ENCODE measurements around the gene PRDM2. TPM values are rescaled to one million over a fixed set of nuclear protein-coding genes. Genes with fewer than 3 reads are reported as not detected.

PRDM2 gene
- total RNA-seq, 1 donor from 2014 or later, result 64.2 TPM

DNA sequence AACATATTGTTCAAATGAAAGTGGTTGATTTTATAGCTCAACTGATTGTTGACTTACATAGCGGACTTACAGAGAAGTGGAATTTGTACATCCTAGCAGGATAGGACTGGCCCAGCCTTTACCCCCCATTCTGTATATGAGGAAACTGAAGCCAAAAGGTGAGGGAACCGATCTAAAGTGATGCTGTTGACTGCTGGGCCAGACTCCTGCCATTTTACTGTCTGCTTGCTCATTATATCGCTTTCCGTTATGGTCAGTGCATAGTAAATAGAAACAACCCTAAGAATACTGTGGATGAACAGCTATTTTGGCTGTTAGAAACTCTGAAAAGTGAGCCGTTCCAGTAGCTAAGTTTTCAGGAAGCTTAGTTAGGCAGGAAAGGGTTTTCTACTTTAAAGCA lies 31.9 kb downstream of the PRDM2 start:
- intact Hi-C loops (cut with micrococcal nuclease), result loop anchor here (1.0 to 10.0 kb wide), 3 partner anchors 32 to 1793 kb away; partner anchors contain the start of genes CASP9, DNAJC16 and PRDM2

DNA sequence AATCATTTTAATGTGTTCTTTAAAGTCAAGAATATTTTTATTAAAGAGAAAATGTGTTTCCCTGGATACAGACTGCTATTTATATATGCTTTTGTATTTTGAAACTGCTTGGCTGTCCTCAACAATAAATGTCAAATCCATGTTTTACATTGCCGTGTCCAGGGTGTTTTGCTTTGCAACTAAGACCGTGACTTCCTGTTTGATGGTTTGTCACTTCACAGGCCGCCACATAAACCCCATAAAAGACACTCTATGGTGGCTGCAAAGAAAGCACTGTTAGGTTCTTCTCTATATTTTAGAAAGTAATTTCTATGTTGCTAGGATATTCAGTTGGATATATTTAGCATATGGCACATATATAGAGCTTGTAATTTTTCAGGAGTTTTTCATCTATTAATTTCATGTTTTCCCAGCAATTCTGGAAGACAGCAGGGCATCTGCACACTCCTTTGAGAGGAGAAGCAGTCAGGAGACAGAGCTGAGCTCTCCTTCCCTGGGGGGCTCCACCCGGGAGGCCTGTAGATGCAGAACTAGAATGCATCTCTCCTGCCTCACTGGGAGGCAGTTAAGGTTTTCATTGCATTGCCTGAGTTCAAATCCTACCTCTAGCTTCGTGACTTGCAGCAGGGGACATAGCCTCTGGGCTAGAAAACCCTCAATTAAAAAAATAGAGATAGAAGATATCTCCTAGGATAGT lies 33.1 kb downstream of the PRDM2 start:
- intact Hi-C loops (cut with micrococcal nuclease), result loop anchor here (1.0 to 10.0 kb wide), 2 partner anchors 16 to 1792 kb away; partner anchors contain the start of genes CASP9 and DNAJC16

DNA sequence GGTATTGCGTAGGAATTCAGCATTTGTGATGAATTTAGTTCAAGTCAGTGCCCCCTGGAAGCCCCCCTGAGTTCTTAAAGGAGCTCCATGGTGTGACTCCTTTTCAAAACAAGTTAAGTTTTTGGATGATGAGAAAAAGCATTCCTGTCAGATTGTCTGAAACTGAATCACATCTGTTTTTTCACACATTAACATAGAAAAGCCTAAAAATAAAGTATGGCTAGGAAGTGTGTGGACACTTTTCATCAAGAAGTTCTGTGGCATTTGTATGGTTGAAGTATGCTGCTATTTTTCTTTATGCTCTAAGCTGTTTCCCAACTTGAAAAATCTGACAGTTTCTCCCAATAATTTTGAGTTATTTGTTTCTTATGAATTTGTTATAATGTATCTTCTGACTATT lies 33.7 kb downstream of the PRDM2 start:
- intact Hi-C loops (cut with micrococcal nuclease), result loop anchor here (1.0 to 10.0 kb wide), 2 partner anchors 16 to 1791 kb away; partner anchors contain the start of genes CASP9 and DNAJC16

DNA sequence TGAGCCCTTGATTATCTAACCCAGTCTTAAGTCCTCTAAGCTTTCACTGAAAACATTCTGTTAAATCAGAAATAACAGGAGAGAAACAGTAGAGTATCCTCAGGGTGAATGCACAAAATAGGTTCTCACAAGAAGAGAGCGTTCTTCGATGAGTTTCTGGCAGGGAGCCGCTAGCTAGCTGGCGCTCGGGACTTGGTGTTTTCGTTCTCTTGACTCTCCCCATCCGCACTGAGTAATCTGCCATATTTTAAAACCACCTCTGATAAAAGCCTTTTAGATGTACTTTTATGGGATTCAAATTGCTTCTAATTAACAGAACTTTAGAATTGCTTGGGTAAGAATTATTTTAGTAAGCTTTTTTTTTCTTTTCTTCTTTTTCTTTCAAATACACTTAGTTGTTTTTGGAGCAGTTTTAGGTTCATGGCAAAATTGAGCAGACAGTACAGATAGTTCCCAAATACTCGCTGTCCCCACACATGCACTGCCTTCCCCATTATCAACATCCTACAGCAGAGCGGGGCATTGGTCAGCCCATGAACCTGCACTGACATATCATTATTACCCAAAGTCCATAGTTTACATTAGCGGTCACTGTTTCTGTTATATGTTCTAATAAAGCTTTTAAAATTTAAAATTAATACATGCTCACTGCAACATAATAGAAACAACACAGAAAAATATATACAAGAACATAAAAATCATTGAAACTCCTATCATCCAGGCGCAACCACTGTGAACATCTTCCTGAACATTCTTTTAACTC lies 35.4 kb downstream of the PRDM2 start:
- intact Hi-C loops (cut with micrococcal nuclease), result loop anchor here (10.0 kb wide), 1 partner anchor 1789 kb away; the partner anchor contains the start of genes CASP9 and DNAJC16

DNA sequence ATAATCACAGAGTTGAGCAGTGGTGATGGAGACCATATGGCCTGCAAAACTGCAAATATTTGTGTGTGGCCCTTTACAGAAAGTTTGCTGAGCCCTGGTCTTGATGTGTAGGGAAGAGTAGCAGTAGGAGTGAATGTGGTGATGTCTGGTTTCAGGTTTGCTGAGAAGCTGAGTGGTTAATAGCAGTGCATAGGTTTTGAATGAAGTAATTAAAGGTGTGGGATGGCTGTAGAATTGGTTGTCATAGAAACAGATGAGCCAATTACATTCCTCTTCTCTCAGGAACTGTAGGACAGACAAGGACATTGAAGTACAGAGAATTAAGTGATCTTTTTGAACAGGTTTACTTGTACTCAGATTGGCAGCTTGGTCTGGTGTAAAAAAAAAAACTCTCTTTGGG lies 37.4 kb downstream of the PRDM2 start:
- intact Hi-C loops (cut with micrococcal nuclease), result loop anchor here (10.0 kb wide), 1 partner anchor 1787 kb away; the partner anchor contains the start of genes CASP9 and DNAJC16

DNA sequence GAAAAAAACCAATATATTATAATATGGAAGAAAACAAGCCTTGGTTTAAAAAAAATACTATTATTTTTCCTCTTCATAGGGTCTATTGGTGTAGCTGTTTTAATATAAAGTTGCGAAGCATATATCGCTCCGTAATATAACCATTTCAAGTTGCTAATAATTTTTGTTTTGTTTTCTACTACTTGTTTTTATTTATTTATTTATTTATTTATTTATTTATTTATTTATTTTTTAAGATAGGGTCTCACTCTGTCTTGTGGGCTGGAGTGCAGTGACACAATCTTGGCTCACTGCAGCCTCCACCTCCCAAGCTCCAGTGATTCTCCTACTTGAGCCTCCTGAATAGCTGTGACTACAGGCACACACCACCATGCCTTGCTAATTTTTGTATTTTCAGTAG lies 46.4 kb downstream of the PRDM2 start:
- intact Hi-C loops (cut with micrococcal nuclease), result no loop called here

DNA sequence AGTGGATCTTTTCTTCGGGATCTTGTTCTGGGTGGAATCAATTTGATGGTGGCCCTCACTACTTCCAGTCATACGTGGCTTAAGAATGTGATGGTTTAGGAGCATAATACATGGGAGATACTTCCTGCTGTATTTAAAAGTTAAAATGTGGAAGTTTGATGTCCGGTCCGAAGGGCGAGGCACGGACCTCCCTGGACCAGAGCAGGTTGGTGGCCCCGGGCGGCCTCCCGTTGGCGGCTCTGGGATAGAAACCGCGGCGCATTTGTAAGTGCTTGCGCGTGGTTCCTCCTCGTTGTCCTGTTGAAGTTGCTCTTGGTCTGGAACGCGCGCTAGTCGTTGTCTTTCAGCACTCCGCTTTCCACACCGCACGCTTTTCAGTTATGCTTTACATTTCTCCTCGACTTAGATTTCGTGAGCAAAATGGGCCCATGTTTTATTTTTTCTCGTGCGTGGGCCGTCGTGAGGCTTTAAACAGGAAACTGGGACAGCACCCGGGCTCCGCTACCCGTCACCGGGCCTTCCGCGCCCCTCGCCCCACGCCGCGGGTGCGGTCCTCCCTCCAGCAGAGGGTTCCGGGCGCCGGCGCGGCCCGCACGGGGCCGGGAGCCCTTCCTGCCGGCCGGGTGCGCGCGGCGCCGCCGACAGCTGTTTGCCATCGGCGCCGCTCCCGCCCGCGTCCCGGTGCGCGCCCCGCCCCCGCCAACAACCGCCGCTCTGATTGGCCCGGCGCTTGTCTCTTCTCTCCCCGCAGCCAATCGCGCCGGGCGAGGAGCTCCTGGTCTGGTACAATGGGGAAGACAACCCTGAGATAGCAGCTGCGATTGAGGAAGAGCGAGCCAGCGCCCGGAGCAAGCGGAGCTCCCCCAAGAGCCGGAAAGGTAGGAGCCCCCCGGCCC lies 48.9 kb downstream of the PRDM2 start:
- intact Hi-C loops (cut with micrococcal nuclease), result loop anchor here (1.0 kb wide), 2 partner anchors 16 to 49 kb away; partner anchors contain the start of gene PRDM2

DNA sequence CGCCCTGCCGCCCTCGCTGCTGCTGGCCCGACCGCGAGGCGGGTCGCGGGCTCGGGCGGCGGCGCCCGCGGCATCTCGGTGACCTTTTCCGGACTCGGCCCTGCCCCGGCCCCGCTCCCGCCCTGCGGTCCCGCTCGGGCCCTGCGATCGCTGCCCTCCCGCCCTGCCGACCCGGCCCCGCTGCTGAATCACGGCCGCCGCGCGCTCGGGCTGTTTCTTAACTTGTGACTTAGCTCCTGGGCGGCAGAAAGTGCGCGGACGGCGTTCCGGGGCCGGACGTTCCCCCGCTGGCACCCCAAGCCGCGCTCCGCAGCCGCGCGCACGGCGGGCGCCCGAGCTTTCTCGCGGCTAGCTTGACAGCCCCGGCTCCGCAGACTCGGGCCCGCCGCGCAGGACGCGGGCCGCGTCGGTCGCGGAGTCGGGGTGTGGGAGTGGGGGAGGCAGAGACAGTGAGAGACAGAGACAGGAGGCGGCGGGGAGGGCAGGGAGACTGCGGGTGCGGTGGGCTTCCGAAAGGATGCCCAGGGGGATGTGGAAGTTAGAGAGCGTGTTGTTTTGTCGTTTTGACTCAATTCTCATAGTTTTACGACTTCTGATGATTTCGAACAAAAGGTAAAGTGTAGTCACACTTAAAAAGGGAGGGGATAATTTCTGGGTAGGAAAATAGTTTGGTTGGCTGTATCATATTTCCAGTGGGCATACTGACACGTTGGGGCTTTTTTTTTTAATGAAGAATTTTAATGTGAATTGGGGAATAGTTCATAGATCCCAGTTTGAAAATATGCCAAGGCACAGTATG lies 49.8 kb downstream of the PRDM2 start:
- intact Hi-C loops (cut with micrococcal nuclease), result loop anchor here (1.0 kb wide), 3 partner anchors 16 to 84 kb away; partner anchors contain the start of gene PRDM2

DNA sequence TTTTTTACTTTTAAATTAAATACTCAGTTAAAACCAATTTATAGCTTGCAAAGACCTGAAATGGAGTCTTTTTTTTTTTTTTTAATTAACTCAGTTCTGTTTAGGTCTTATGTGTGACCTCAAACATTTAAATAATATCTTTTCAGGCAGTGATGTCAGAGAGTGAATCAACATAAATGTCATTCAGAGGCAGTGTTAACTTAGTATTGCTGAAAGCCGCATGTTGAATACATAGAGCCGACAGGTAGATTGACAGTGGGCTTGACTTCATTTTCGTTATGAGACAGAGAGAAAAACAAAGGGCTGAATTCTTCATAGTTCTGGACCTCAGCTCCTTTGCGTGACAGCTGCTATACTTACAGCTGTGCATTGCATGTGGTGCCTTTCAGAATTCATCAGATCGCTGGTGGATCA lies 51.5 kb downstream of the PRDM2 start:
- intact Hi-C loops (cut with micrococcal nuclease), result no loop called here

DNA sequence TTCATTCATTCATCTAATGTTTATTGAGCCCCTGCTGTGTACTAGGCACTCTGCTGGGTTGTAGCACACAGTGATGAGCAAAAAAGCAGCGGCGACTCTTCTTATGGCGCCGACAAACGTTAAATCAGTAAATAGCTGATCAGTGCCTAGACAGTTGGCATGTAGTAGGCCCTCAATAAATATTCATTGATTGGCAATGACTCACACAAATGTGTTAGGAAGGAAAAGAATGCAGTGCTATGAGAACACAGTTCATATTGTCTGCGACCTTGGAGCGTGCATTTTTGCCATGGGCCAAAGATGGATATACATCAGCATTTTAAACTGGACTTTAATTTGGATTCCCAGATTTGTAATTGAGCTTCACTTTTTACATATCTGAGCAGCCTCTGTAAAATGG lies 52.0 kb downstream of the PRDM2 start:
- intact Hi-C loops (cut with micrococcal nuclease), result no loop called here

DNA sequence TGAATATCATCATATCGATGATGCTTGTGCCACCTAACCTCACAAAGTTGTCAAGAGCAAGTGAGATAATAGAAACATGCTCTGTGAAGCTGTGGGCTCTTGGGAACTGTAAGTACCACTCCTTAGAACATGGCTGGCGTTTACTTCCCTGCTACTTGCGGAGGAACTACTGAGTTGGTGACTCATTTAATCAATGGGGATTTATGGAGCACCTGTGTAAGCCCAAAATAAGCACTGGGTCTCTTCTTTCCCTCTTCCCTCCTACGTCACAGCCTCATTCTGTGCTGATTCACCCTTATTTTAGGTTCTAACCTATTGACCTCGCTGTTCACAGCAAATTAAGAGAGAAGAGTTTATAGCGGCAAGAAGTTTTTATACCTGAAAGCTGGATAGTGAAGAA lies 52.9 kb downstream of the PRDM2 start:
- intact Hi-C loops (cut with micrococcal nuclease), result no loop called here

DNA sequence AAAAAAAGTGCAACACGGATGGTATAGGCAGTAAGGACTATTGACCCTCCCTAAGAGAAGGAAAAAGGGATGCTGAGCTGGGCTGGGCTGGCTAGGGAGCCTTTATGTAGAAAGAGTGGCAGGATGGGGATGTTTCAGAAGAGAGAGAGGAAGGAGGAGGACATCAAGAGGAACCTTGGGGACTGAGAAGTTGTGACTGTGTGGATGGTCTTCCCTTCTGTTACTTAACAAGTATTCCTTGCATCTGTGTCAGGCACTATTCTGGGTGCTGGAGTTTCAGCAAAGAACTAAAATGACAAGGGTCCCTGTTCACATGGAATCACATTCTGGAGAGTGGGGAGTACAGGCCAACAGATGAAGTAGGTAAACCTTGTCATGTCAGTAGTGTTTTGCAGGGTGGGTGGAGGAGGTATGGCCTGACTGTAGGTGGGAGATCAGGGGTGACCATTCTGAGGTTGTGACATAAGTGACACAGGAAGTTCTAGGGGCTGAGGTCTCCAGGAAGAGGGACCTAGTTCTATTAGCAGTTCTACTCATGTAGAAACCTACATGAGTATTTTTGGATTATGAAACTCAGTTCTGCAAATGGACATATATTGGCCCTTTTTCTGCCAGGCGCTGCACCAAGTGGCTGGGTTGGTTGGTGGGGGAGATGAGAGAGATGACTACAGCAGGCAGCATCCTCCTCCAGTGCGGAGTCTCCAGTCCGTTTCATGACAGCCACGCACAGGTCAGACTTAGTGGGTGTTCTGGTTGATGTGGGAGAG lies 53.8 kb downstream of the PRDM2 start:
- intact Hi-C loops (cut with micrococcal nuclease), result no loop called here

DNA sequence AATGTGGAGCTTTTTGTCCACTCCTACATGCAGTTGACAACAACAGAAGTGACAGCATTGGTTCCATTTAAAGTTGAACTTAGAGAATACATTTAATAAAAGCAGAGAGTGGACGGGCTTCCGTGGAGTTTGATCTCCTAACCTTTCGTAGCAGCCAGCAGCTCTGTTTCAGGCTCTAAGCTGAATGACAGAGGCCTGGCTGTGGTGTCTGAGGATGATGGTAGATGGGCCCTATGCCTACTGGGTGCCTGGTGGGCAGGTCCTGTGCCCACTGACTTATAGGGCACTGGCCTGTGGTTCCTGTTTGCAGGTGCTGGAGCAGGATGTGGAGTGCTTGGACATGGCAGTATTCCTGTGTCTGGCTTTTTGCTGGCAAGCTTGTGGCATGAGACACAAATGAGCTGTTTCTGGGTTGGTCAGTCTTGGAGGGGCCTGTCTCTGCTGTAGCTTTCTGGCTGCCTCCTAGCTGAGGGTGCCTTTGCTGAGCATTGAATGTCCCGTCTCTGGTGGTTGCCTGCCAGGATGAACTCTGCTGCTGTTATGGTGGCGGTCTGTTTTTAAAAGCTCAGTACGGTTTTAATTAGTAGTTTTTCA lies 54.6 kb downstream of the PRDM2 start:
- intact Hi-C loops (cut with micrococcal nuclease), result no loop called here

DNA sequence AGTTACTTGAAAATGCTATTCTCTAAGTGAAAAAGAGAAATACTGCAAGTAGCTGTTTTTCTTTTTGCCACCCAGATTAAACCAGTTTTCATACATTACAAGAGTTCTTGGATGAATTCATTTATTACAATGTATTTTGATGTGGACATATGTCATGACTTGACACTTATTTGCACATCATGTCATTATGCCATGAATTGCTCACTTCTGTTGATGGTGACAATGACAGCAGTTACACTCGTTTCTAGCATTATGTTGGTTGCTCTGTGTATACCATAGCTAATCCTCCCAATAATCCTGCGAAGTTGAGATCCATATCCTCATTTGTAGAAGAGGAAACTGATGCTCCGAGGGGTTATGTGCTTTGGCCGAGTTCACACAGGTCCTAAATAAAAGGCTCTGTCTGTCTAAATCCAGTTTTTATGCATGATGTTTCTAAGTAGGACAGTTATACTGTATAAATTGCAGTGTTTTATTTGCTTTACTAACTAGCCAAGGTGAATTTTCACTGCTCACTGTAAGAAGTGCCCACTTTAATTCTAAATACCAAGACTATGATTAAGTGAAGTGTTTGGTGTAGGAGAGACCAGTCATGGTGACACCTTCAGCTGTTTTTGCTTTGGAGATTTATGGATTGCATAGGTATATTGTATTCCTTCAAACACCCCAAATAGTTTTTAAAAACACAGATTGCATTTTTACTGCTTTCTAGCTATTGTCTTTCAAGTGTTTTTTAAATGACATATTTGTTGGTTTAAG lies 56.7 kb downstream of the PRDM2 start:
- intact Hi-C loops (cut with micrococcal nuclease), result no loop called here

DNA sequence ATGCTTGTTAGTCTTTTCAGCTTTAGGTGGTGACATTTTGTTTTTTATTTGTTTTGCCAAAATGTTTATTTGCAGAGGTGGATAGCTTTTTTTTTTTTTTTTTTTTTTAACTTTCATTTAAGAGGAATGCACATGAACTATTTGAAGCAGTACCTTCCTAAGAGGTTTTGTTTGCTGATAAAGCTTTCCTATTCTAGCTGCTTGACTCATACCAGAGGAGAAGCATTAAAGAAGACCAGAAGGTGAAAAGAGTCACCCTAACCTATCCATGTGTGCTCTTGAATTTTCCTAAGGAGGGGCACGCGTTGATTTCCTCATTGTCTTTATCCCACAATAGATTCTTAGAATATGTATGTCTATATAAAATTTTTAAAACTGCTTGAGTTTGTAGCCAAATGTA lies 57.7 kb downstream of the PRDM2 start:
- intact Hi-C loops (cut with micrococcal nuclease), result no loop called here

DNA sequence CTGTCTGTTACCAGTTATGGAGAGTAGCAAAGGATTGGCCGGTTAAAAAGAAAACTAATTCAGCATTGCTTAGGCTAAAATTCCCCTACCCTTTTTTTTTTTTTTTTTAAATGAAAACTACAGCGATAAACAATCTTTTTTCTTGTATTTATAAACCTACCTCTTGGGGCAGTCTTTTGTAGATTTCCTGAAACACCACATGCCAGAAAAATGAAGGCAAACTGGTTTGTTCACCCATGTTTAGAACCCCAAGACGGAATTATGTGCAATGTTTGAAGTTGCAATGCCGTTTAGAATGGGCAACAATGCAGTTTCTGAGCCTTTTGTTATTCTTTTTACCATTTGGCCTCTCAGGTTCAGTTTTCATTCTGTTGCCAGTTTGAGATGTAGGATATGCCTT lies 59.1 kb downstream of the PRDM2 start:
- intact Hi-C loops (cut with micrococcal nuclease), result no loop called here

DNA sequence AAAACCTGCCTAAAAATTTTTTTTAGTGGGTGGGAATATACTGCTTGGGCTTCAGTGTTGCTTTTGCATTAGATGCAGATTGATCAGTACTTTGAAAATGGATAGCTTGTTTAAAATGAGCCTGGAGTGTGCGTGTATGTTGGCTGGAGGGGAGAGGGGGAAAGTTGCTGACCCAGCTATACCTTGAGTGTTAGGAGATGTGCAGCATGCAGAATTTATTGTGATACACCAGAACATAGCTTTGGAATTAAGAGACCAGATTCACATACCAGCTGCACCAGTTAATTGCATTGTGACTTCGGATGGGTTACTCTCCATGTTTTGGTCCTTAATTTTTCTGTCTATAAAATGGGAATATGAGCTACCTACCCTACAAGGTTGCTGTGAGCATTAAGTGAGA lies 60.4 kb downstream of the PRDM2 start:
- intact Hi-C loops (cut with micrococcal nuclease), result no loop called here

DNA sequence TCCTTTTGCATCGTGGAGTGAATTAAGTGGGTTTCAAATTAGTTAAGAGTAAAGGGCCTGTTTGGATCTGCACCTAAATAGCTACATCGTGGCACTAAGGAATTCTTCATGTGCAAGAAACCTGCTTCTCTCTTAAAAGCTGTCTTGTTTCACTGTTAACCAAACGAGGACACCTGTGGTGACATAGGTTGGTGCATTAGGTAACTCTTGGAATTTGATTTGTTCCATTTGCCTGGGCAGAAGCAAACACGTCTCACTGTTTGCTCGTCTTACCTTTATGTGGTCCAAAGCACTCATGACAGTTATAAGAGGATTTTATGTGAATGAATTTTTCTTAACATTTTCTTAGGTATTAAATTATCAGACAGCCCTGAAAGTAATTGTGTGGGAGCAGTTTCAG lies 60.9 kb downstream of the PRDM2 start:
- intact Hi-C loops (cut with micrococcal nuclease), result no loop called here

DNA sequence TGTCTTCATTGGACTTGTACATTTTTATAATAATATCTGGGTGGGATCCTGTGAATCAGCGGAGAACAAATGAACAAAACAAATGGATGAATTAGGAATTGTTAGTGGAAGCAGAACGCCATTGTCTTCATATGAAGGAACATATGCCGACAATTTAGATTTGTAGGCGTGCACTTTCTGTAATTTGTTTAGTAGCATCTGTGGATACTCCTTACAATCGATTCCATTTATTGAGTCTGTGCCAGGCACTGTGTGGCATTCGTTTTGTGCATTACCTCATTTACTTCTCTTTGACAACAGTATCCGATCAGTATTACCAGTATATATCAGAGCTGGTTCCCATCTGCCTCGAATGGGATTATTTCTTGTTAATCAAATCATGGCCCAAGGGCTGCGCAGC lies 61.9 kb downstream of the PRDM2 start:
- intact Hi-C loops (cut with micrococcal nuclease), result no loop called here

Measured in T-helper 1 cell treated with Interleukin-12 subunit alpha and Interleukin-12 subunit beta and Interleukin-4 antibody, amounts not matched to agents 30 ng/mL and 1 ng/mL, for 36 hours (primary cell).